GM04503 (cell line): Measurements from ENCODE around the gene COL12A1.

ENCODE experiments used
- DNase-seq: peaks from one replicate; pipeline ENCODE4 v3.0.0-alpha.2; 2012; ENCODE audit warnings: low read depth

Gene COL12A1

GRCh38 chr6:75176076-75176582 lies 29.7 kb downstream of the COL12A1 start:
- no peak for DNase-seq

- no peak for DNase-seq
Observed at GRCh38 chr6:75171986-75172385, 33.9 kb downstream of the COL12A1 start.

- DNase-seq: peak; percentile 36
Observed at GRCh38 chr6:75171567-75171966, 34.3 kb downstream of the COL12A1 start.

GRCh38 chr6:75170691-75171560 lies 34.9 kb downstream of the COL12A1 start:
- no peak for DNase-seq

GRCh38 chr6:75169689-75170586 lies 35.9 kb downstream of the COL12A1 start:
- DNase-seq: no peak

- DNase-seq: no peak
Observed at GRCh38 chr6:75167851-75168250, 38.0 kb downstream of the COL12A1 start.

GRCh38 chr6:75167325-75167724 lies 38.5 kb downstream of the COL12A1 start:
- DNase-seq: no peak

GRCh38 chr6:75166773-75167172 lies 39.1 kb downstream of the COL12A1 start:
- DNase-seq: no peak

- DNase-seq: no peak
Observed at GRCh38 chr6:75166236-75166635, 39.6 kb downstream of the COL12A1 start.

GRCh38 chr6:75158176-75158575 lies 47.7 kb downstream of the COL12A1 start:
- DNase-seq: no peak

- DNase-seq: no peak
Observed at GRCh38 chr6:75157336-75157735, 48.5 kb downstream of the COL12A1 start.

- no peak for DNase-seq
Observed at GRCh38 chr6:75156186-75156878, 49.5 kb downstream of the COL12A1 start.

GRCh38 chr6:75155631-75156030 lies 50.2 kb downstream of the COL12A1 start:
- no peak for DNase-seq

- no peak for DNase-seq
Observed at GRCh38 chr6:75154973-75155372, 50.9 kb downstream of the COL12A1 start.

GRCh38 chr6:75150685-75151412 lies 55.0 kb downstream of the COL12A1 start:
- no peak for DNase-seq

GRCh38 chr6:75149696-75150095 lies 56.2 kb downstream of the COL12A1 start:
- no peak for DNase-seq

GRCh38 chr6:75149240-75149639 lies 56.6 kb downstream of the COL12A1 start:
- no peak for DNase-seq

GRCh38 chr6:75147512-75147911 lies 58.3 kb downstream of the COL12A1 start:
- DNase-seq: no peak

- DNase-seq: no peak
Observed at GRCh38 chr6:75145976-75146375, 59.9 kb downstream of the COL12A1 start.

GRCh38 chr6:75145211-75145610 lies 60.6 kb downstream of the COL12A1 start:
- DNase-seq: no peak

- no peak for DNase-seq
Observed at GRCh38 chr6:75144386-75144785, 61.5 kb downstream of the COL12A1 start.
